Cardiac fibroblast (primary cell): ENCODE measurements around the gene SLC22A4.

Experiments
- DNase-seq, 2 donors: peaks; one replicate each; pipeline versions ENCODE4 v3.0.0 to v3.0.0-alpha.2; 2010; ENCODE audit warnings: low read depth in 2 of 2
- H3K4me3 ChIP-seq, 2 donors: replicated peaks in 1 of 2; 1 replicate in 1 of 2; 2 replicates in 1 of 2; pipeline ENCODE4 v1.5.1; 2011; ENCODE audit warnings: low read depth in 2 of 2, low read length in 2 of 2, mild to moderate bottlenecking in 2 of 2, moderate library complexity in 1 of 2
- CTCF ChIP-seq: IDR thresholded peaks from one replicate; pipeline ENCODE4 v1.5.1; 2011; ENCODE audit warnings: low read depth, mild to moderate bottlenecking, low read length, inconsistent platforms

The SLC22A4 gene

GRCh38 chr5:132293992-132294727 lies at the start of gene SLC22A4:
TSS of gene SLC22A4 (plus strand) at chr5:132294394. CDS start at chr5:132294617, 223 bp downstream.
- peak within 1 kb of the TSS; percentile 64 to 71 for H3K4me3 ChIP-seq
- no peak for TF ChIP-seq CTCF
- peak; percentile 93 to 97 for DNase-seq

- DNase-seq, result no peak
- H3K4me3 ChIP-seq, result no peak overlapping the region
- no peak for TF ChIP-seq CTCF
These were observed 48.6 kb upstream of the SLC22A4 start for GRCh38 chr5:132245593-132245992.

GRCh38 chr5:132246806-132247205 lies 47.4 kb upstream of the SLC22A4 start:
- TF ChIP-seq CTCF, result no peak
- DNase-seq, result no peak
- no peak overlapping the region for H3K4me3 ChIP-seq

- TF ChIP-seq CTCF, result no peak
- no peak for DNase-seq
- H3K4me3 ChIP-seq, result no peak overlapping the region
These were observed 43.6 kb upstream of the SLC22A4 start for GRCh38 chr5:132250547-132250946.

- DNase-seq, result peak in 1 of 2 donors; percentile 39
- no peak for TF ChIP-seq CTCF
- no peak overlapping the region for H3K4me3 ChIP-seq
These were observed 42.9 kb upstream of the SLC22A4 start for GRCh38 chr5:132251220-132251725.

GRCh38 chr5:132253008-132253441 lies 41.2 kb upstream of the SLC22A4 start:
- no peak for TF ChIP-seq CTCF
- H3K4me3 ChIP-seq, result no peak overlapping the region
- DNase-seq, result no peak
